GM10266 (cell line): ENCODE data around the gene ZNF784.

Experiments
- DNase-seq: peaks from one replicate; pipeline ENCODE4 v3.0.0; 2012; ENCODE audit errors: extremely low spot score
- TF ChIP-seq, protein P1 (sequence below): IDR thresholded peaks from 2 replicates; pipeline ENCODE4 v1.5.1; 2012; ENCODE audit warnings: mild to moderate bottlenecking, low read depth; ENCODE audit not compliant: control insufficient read depth, insufficient read depth; ENCODE audit errors: missing control alignments

Gene ZNF784

DNA sequence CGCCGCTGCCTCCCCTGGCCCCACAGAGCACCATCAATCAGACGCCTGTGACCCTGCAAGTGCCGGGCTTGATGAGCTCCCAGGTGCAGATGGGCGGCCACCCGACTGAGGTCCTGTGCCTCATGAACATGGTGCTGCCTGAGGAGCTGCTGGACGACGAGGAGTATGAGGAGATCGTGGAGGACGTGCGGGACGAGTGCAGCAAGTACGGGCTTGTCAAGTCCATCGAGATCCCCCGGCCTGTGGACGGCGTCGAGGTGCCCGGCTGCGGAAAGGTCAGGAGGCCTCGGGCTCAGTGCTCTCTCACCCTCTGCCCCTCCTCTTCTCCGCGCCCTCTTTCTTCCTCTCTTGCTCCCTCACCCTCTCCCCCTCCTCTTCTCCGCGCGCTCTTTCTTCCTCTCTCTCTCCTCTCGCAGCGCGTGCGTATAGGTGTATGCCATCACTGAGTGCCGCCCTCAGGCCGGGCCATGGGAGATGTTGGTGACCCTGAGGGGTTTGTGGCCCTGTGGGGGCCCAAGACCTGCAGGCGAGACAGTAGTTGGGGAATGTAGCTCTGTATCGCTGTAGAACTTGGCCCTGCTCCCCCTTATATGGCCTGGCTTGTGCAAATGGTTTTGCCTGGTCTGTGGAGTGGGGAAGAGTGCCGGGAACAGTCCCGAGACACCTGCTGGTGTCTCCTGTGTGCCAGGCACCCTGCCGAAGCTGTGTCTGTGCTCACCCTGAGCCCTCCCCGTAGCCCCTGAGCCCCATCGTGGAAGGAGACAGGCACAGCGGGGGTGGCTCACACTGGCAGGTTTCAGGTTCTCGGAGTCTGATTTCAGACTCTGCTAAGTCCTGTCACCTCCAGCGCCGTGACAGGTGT lies 45.3 kb upstream of the ZNF784 start:
- TF ChIP-seq, protein P1, sequence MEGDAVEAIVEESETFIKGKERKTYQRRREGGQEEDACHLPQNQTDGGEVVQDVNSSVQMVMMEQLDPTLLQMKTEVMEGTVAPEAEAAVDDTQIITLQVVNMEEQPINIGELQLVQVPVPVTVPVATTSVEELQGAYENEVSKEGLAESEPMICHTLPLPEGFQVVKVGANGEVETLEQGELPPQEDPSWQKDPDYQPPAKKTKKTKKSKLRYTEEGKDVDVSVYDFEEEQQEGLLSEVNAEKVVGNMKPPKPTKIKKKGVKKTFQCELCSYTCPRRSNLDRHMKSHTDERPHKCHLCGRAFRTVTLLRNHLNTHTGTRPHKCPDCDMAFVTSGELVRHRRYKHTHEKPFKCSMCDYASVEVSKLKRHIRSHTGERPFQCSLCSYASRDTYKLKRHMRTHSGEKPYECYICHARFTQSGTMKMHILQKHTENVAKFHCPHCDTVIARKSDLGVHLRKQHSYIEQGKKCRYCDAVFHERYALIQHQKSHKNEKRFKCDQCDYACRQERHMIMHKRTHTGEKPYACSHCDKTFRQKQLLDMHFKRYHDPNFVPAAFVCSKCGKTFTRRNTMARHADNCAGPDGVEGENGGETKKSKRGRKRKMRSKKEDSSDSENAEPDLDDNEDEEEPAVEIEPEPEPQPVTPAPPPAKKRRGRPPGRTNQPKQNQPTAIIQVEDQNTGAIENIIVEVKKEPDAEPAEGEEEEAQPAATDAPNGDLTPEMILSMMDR = no peak
- DNase-seq = no peak

DNA sequence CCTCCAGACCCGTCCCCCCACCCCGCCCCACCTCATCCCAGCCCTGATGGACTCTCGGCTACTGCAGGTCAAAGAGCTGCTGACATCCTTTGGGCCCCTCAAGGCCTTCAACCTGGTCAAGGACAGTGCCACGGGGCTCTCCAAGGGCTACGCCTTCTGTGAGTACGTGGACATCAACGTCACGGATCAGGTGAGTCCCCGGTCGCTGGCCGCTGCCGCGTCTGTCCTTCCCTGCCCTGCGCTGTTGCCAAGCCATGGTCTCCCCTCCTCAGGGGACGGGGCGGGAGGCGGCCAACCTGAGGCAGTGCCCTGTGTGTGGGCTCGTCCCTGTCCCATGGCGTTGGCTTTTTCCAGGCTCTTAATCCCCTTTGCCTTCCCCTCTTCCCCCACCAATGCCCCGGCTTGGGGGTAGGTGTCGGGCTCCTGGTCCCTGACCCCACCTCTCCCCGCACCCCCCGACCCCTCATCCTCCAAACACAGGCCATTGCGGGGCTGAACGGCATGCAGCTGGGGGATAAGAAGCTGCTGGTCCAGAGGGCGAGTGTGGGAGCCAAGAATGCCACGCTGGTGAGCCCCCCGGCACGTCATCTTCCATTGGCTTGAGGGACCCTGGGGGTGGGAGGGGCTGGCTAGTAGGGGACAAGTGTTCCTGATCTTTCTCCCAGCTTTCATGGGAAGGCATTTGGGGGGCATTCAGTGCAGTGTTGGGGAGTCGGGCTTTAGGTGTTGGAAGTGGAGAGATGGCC lies 44.4 kb upstream of the ZNF784 start:
- no peak for DNase-seq
- TF ChIP-seq, protein P1 = no peak

DNA sequence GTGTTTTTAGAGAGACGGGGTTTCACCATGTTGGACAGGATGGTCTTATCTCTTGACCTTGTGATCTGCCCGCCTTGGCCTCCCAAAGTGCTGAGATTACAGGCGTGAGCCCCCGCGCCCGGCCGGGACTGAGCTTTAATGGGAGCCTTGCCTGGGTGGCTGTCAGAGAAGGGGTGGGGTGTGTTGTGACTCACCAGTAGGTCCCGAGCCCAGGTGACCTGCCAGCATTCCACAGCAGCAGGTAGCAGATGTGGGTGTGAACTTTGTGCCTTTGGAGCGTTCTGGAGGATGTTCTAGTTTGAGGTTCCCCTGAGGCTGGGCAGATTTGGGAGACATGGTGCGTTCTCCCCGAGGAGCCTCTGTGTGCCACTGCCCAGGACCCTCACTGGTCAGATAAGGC lies 43.6 kb upstream of the ZNF784 start:
- TF ChIP-seq, protein P1 = no peak

DNA sequence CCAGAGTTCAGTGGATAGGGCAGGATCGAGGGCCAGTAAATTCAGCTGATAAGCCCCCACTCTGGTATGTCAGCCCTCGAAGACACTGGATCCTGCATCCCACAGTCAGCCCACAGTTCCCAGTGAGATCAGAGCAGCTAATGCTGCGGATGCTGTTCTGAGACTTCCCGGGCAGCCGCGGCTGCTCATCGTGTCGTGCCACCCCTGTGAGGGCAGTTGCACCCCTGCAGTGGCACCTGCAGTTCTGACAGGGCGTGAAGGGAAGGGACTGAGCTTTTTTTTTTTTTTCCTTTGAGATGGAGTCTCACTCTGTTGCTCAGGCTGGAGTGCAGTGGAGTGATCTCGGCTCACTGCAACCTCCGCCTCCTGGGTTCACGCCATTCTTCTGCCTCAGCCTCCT lies 43.1 kb upstream of the ZNF784 start:
- no peak for DNase-seq
- TF ChIP-seq, protein P1 = no peak

More for the DNA sequence above, 43.6 kb upstream of the ZNF784 start:
- no peak for DNase-seq

DNA sequence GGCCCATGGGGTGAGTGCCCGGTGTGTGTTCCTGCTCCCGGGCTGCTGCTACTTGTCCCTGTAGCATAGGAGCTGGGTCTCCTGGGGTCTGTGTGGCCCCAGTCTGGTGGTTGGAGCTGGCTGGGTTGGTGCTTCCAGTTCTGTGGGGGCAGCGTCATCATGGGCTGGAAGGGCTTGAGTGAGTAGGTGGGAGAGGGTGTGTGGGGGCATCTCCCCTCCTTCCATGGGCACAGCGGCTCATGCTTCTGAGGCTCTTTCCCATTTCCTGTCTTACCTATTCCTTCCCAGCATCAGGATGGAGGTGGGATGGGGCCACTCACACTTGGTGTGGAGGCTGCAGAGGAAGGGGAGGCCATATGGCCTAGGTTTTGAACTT lies 42.6 kb upstream of the ZNF784 start:
- DNase-seq = no peak
- TF ChIP-seq, protein P1 = no peak

DNA sequence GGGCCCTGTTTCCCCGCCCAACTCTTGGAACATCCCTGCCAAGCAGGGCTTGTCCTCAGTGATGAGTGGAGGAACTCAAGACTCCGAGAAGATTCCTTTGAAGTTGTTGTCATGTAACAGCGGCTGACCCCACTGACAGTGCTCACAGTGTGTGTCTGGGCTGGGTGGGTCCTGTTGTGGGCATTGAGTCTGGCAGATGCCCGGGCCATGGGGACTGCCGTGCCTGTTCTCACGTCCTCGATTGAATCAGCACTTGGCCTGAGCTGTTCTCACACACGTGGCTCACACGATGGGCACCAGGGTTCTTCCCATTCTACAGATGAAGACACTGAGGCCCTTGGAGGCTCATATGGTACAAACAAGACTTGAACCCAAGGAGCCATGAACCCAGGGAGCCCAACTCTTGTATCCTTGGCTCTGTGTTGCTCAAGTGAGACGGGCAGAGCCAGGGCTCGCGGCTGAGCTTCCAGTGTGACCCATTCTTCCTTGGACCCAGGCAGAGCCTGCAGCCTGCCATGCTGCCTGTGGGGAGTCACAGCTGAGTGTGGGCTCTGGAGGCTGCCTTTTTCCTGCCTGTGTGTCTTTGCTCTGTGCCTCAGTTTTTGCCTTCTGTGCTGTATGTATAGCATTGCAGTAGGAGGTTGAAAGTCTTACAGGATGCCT lies 42.1 kb upstream of the ZNF784 start:
- TF ChIP-seq, protein P1 = no peak
- no peak for DNase-seq
